CD1c-positive myeloid dendritic cell (primary cell): ENCODE measurements around the gene SERINC3.
"Not testable (repeated sequence)": the region's sequence is repeated elsewhere in the genome, so short reads cannot be mapped to it uniquely, and the experiment has no call there.

Source experiments
- DNase-seq: peaks from one replicate; pipeline ENCODE4 v3.0.0-alpha.2; 2016; ENCODE audit errors: extremely low spot score

The SERINC3 gene

DNA sequence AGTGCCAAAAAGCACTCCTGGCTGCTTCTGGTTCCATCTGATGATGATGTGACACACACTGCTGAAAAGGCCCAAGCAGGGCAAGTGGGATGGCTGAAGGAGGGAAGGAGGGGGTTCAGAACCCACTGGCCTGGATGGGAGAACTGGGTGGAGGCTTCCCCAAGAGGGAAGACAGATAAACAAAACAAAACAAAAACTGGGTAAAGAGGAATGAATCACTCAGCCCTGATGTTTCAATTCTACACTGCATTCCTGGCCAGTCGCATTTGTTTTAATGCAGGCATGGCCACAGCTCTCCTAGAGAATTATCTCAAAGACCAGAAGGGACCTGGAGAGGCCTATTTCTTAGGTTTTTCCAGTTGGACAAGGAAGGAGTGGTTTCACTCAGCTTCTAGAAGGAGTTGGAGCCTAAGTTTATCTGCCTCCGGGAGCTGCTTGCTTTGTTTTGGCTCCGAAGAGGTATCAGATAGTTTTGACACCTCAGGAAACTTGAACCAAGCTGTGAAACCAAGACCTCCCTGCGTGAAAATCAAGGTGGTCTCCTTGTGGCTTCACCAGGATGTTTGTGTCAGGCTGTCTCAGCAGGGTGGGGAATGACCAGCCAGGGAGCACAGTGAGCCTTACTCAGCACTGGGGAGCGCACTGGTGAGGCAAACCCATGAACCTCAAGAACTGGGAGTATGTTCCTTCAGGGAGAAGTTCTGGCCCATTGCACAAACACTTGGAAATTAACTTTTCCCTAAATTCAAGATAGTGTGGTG, 30.1 kb downstream of the SERINC3 start:
- no peak for DNase-seq

DNA sequence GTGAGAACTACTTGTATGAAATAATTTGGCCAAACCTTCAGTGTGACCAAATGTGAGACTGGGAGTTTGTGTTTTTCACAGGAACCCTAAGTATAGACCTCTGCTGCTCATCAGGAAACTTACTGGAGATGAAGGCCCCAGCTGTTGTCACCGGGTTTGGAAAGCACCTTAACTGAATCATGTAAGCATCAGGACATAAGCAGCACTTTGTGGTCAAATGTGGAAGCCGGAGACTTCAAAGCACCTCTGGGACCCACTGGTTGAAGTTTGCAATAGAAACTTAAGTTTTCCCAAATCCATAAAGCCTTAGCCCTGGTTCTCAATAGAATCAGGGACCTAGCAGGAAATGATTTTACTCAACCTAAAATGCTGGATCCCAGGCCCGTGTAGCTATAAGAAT, 31.9 kb downstream of the SERINC3 start:
- DNase-seq: no peak

DNA sequence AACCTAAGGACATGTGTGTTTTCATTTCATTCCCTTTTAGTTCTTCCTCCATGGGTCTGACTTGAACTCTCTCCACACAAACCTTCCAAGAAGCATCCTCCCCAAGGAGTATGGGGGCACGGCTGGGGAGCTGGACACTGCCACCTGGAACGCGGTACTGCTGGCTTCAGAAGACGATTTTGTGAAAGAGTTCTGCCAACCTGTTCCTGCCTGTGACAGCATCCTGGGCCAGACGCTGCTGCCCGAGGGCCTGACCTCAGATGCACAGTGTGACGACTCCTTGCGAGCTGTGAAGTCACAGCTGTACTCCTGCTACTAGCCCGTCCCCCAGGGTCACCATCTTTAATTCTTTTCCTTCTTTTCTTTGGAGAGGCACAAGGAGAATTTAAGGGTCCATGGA, 32.6 kb downstream of the SERINC3 start:
- no peak for DNase-seq

DNA sequence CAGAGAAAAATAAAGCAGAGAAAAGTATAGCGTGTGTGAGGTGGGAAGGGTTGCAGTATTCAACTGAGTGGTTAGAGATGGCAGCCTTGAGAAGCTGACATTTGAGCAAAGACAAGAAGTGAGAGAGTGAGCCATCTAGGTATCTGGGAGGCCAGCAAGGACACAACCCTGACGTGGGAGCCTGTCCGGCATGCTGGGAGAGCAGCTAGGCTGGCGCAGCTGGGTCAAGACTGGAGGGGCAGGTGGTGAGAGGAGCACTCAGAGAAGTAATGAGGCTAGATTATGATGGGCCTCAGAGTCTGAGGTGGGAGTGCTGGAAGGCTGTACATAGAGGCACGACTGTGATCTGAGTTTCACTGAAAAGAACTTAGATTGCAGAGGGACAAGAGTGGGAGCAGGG, 33.3 kb downstream of the SERINC3 start:
- no peak for DNase-seq

DNA sequence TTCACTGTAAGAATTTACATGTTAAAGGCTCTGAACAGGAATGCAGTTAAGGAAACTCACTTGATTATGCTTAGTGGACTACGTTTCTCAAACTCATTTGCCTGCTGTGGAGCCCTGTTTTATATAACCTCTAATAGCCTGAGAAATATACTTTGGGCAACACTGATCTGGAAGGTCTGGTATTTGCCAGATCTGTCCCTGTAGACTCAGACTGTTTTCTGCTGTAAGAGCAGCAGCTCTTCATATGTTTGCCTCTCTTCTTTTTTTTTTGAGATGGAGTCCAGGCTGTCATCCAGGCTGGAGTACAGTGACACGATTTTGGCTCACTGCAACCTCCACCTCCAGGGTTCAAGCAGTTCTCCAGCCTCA, 36.1 kb downstream of the SERINC3 start:
- no peak for DNase-seq

DNA sequence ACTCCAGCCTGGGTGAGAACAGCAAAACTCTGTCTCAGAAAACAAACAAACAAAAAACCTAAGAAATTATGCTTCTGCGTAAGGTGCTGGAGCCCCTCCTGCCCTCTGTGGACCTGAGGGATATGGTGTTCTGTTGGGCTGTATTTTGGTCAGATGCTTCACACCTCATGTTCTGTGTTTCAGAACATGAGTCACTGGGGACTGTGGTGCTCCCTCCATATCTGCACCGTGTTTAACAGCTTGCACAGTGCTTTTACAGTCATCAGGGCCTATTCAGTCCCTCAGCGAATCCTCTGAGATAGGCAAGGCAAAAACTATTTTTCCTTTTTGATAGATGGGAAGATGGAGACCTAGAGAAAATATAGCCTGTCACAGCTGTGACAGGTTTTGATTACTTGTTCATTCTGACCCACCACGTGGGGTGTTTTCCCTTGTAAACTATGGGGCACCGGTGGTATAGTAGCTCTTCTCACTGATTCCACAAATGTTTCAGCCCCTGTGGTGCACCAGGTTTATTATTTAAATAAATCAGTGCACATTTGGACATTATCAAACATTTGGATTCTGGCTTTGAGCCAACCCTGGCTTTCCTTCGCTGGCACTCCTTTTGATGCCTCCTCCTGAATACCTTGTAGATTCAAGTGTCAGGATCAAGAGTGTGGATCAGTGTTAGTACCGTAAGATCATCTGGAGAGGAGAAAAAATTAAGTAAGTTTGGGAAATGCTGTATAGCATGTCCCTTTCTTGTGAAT, 36.6 kb downstream of the SERINC3 start:
- no peak for DNase-seq

DNA sequence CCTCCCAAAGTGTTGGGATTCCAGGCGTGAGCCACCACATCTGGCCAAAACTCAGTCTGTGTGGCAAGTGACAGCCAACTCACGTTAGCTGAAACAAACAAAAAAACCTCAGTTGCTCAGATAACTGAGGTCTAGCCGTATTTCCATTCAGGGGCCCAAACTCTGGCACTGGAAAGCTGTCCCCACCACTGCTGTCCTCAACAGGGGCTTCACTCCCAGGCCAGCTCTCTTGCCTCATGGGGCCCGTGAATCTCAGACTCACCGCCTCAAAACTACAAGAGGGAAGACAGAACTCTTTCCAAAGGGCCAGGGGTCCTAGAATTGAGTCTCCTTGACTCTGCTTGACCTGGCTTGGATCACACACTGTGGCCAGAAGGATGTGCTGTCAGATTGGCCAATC, 38.8 kb downstream of the SERINC3 start:
- DNase-seq: no peak

DNA sequence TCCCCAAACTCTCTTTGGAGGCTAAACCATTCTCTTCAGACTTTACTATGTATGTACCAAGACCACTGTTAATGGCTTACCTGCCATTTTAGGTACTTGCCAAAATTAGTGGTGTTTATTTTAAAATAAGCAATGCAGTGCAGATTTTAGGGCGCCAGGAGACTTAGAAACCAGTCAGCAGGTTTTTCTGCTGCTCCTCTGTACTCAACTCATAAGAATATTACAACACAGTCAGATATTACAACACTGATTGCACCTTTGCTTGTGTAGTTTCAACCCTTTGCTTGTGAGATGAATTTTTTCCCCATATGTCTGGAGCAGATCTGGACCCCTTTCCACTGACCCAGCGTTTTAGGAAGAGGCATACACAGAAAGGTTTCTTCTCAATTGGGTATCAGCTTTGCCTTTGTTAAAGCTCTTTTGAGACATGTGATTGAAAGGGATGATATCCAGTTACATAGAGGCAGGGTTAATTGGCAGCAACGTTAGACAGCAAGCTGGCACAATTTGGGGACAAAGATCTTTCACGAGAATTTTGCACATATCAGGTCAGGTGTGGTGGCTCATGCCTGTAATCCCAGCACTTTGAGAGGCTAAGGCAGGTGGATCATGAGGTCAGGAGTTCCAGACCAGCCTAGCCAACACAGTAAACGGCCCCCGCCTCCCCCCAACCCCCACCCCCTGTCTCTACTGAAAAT, 40.0 kb downstream of the SERINC3 start:
- no peak for DNase-seq

DNA sequence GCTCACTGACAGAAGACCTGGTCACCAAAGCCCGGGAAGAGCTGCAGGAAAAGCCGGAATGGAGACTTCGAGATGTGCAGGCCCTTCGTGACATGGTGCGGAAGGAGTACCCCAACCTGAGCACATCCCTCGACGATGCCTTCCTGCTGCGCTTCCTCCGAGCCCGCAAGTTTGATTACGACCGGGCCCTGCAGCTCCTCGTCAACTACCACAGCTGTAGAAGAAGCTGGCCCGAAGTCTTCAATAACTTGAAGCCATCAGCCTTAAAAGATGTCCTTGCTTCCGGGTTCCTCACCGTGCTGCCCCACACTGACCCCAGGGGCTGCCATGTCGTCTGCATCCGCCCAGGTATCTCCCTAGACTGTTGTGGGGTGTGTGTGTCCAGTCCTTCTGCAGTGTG, 41.8 kb downstream of the SERINC3 start:
- no peak for DNase-seq

DNA sequence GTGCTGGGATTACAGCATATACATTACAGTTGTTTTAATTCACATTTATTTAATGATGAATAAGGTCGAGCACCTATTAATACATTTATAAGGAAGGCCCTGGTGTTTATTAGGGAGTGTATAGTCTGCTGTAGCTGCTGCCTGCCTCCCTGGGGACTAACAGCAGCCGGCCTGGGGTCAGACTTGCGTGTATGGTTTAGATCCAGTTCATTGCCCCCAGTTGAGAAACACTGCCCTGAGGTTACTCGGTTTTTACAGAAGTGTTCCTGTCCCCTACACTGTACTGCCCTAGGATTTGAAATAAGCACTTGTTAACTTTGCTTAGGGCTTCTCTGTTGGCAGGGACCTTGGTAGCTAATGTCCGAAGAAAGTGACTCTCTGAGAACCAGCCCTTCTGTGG, 42.2 kb downstream of the SERINC3 start:
- DNase-seq: no peak

DNA sequence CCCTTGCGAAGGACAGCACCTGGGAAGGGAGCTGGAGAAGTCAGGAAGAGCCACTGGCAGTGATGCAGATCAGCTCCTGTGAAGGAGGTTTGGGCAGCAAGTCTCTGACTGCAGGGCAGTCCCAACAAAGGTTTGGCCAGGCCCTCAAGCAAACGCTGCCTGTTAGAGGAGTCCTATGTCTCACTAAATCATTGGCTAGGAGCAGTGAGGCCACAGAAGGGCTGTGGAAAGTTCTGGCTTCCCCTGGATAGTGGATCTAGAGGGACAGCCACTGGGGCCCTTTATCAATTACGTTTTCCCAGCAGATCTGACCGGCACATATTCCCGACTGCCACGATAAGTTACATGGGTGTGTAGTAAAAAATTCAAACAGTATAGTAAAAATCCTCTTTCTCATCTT, 43.7 kb downstream of the SERINC3 start:
- no peak for DNase-seq

DNA sequence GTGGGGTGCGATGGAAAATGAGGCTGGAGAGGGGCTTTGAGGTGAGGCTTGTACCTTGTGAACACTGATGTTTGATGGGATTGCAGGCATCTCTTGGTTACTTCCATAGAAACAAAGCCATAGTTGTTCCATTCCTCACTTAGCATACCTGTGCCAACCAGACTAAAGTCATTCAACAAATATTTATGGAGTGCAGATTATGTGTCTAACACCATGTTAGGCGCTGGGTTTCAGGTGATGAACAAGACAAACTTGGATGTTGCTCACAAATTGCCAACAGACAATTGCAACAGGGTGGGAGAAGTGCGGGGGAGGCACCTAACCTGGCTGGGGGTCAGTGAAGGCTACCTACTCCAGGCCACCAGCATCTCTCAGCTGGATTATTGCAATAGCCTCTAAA, 44.7 kb downstream of the SERINC3 start:
- DNase-seq: no peak

DNA sequence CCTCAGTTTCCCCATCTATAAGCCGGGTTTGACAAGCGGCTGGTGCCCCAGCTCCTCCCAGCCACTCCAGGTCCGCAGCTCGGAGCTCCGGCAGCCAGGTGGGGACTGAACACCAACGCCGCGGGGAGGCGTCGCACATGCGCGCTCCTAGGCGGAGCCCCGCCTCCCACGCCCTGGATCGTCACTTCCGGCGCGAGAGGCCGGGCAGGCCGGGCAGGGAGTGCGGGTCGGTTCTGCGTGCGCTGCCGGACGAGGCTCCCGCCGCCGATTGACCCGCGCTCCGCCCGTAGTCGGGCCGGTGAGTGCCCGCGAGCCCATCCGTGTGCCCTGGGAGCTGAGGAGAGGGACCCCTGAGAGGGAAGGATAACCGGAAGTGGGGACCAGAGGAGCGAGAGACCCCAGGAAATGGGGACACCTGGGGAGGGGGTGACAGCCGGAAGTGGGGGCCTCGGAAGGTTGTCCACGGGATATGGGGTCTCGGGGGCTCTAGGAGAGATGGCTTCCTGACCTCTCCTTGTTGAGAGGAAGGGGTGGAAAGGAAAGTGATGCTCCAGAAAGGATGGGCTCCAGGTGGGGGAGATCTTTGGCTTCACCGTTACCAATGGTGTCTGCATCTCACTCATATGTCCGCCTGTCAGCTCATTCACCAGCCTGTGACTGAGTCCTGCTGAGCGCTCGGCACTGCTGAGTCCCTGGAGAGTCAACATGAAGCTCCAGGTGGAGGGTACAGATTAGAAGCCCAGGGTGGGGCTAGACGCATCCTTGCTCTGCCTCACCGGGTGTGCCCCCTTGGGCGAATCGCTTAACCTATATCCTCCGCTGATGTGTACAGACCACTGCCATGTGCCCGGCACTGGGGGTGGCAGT, 45.9 kb downstream of the SERINC3 start, which contains the start of gene TTPAL:
Gene TTPAL, plus strand, starts transcription at position 181 of the 867 bp plus-strand sequence. CDS start 4,126 bp downstream, outside the sequence.
- DNase-seq: peak; percentile 94

DNA sequence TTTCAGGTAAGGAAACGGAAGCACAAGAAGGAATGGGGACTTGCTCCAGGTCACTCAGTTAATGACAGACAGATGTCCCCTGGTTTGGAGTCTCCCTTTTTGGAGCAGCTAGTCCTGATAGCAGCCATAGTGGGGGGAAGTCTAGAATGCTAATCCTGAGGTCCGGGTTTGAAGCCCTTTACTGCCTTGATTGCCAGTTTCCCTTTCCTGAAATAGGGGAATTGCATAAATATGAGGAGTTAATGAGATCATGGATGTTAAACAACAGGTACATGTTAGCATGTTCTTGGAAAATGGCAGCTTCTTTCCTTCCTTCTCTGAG, 46.5 kb downstream of the SERINC3 start:
- DNase-seq: no peak

DNA sequence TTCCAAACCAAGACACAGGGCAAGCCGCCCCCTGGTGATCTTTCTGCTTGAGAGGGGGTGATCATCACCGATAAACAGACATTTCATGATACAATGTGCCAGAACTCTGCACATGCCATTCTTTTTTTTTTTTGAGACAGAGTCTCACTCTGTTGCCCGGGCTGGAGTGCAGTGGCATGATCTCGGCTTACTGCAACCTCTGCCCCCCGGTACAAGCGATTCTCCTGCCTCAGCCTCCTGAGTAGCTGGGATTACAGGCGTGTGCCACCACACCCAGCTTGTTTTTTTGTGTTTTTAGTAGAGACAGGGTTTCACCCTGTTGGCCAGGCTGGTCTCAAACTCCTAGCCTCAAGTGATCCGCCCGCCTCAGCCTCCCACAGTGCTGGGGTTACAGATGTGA, 49.6 kb downstream of the SERINC3 start:
- DNase-seq: not testable (repeated sequence)

DNA sequence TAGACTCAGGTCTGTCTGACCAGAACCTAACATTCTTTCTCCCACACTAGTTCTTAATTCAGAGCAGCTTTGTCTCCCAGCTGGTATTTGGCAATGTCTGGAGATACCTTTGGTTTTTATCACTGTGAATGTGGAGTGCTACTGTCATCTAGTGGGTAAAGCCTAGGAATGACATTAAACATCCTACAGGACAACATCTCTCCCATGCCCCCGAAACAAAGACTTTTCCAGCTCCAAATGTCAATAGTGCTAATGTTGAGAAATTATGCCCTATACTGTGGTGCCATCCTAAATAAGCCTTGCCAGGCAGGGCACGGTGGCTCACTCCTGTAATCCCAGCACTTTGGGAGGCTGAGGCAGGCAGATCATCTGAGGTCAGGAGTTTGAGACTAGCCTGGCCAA, 50.4 kb downstream of the SERINC3 start:
- no peak for DNase-seq

DNA sequence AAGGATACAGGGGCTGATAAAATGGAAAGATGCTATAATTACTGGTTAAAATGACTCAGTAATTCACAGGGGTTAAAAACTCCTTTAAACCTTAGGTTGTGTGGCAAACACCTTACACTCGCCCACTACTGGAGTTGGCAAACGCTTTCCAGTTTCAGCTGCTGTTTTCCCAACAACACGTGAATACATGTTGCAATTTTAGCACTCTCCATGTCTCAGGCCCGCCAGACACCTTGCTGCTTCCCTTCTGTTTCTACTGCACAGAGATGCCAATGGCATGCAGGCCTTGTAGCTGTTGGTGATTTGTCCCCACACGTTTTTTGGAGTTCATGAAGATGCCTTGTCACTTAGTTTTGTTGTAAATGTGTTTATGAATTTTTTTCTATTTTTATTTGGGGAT, 51.5 kb downstream of the SERINC3 start:
- DNase-seq: no peak

DNA sequence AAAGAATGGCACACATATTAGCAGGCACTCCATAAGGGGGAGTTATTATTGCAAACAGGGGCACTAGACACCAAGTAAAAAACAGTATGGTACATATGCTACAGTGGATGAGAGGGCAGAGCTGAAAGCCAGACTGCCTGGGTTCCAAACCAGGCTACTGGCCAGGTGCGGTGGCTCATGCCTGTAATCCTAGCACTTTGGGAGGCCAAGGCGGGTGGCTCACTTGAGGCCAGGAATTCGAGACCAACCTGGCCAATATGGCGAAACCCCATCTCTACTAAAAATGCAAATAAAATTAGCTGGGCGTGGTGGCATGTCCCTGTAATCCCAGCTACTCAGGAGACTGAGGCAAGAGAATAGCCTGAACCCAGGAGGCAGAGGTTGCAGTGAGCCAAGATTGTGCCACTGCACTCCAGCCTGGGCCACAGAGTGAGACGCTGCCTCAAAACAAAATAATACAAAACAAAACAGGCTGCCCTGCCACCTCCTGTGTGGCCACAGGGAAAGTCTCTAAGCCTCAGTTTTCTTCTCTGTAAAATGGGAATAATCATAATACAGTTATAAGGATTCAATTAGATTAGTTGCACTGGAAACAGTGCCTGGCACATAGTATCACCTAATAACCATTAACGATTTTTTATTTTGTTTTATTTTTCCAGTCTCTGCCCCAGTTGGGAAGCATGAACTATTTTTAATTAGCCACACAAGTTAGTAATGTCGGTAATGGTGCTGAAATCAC, 53.7 kb downstream of the SERINC3 start:
- no peak for DNase-seq

DNA sequence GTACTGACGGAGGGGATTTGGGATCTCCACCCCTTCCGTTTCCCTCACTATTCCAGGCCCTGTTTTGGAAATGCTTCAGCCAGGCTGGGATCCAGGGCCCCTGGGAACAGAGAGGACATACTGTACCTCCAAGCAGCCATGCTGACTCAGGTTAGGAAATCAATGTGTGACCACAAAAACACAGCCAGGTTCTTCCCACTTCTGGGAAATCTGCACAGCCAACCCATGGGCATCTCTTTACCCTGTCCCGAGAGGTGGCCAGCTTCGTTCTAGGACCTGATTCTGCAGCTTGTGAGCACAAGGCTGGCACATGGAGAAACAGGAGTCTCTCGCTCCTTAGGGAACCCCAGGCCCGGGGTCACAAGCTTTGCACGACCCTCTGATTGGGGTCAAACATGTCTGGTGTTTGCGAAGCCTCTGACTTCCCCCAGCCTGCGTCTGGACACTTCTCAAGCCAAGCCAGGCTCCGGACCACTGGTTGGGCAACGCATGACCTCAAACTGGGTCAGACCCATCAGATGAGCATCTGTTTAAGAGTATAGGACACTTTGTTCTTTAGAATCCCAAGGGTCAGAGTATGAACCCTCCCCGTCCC, 54.5 kb downstream of the SERINC3 start:
- no peak for DNase-seq

DNA sequence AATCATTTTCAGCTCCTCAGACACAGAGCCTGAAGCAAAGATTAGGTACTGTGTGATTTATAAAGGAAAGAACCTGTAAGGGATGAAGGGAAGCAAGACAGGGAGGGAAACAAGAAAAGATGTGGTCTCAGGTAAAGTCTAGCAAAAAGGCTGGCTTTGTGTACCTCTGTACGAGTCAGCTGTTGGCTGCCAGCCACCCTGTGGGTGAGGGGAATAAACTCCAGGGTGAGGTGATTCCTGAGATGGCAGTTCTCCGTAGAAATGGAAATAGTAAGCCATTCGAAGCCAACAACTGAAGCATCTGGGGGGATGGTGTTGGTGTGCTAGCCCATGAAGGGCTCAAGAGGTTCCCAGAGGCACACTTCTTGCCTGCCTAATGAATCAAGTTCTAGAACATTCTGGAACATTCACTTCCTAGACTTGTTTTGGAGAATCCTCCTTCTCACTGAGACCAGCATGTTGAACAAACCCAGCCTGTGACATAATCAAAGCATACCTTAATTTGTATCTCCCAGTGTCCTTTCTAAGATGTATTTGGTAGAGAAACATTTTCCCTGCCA, 56.8 kb downstream of the SERINC3 start:
- DNase-seq: no peak

DNA sequence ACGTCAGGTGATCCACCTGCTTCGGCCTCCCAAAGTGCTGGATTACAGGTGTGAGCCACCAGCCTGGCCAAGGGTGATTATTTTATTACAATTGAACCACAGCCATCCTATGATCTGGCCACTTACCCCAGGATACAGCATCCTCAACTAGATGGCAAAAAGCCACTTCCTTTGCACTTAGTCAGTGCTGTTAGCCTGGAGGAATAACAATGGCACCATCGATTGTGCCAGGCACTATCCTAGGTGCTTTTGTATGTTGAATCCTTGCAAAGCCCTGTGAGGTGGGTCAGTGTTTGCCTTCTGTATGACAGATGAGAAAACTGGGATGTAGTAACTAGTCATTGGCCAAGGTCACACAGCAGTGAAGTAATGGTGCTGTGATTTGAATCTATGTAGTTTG, 57.4 kb downstream of the SERINC3 start:
- DNase-seq: no peak
